ENCODE results near the gene RASSF6.
"Not testable (repeated sequence)": the region's sequence is repeated elsewhere in the genome, so short reads cannot be mapped to it uniquely, and the experiment has no call there.

The RASSF6 gene

GRCh38 chr4:73631565-73632226 is 11.5 kb upstream of the RASSF6 start:
- no peak overlapping the region for H3K27ac ChIP-seq
- no peak for TF ChIP-seq ZFX (IDR thresholded peaks at IDR 0.05; ENCODE audit: borderline replicate concordance)
- no peak for TF ChIP-seq CTCF (IDR thresholded peaks at IDR 0.05)

GRCh38 chr4:73628834-73629233 is 8.6 kb upstream of the RASSF6 start:
- not testable (repeated sequence) for H3K27ac ChIP-seq

- H3K27ac ChIP-seq: no peak overlapping the region
- no peak for TF ChIP-seq ZFX (IDR thresholded peaks at IDR 0.05; ENCODE audit: borderline replicate concordance)
- no peak for TF ChIP-seq CTCF (IDR thresholded peaks at IDR 0.05)
Measured at GRCh38 chr4:73621357-73621756, 1.1 kb upstream of the RASSF6 start.

- no peak overlapping the region for H3K27ac ChIP-seq
- TF ChIP-seq CTCF (IDR thresholded peaks at IDR 0.05) (no peak), ZFX (IDR thresholded peaks at IDR 0.05; ENCODE audit: borderline replicate concordance) (no peak)
Measured at GRCh38 chr4:73619346-73619745, 890 bp downstream of the RASSF6 start.

- H3K27ac ChIP-seq: no peak overlapping the region
- TF ChIP-seq ZFX (IDR thresholded peaks at IDR 0.05; ENCODE audit: borderline replicate concordance): no peak
- no peak for TF ChIP-seq CTCF (IDR thresholded peaks at IDR 0.05)
Measured at GRCh38 chr4:73617256-73617655, 3.0 kb downstream of the RASSF6 start.

GRCh38 chr4:73615613-73616012 is 4.6 kb downstream of the RASSF6 start:
- no peak overlapping the region for H3K27ac ChIP-seq
- TF ChIP-seq ZFX (IDR thresholded peaks at IDR 0.05; ENCODE audit: borderline replicate concordance): no peak
- TF ChIP-seq CTCF (IDR thresholded peaks at IDR 0.05): 0 out of 2 replicates have a peak, but pooled peaks have one; percentile 13

GRCh38 chr4:73614311-73614867 is 5.8 kb downstream of the RASSF6 start:
- TF ChIP-seq CTCF (IDR thresholded peaks at IDR 0.05): no peak
- TF ChIP-seq ZFX (IDR thresholded peaks at IDR 0.05; ENCODE audit: borderline replicate concordance): no peak
- H3K27ac ChIP-seq: no peak overlapping the region

- H3K27ac ChIP-seq: no peak overlapping the region
- no peak for TF ChIP-seq ZFX (IDR thresholded peaks at IDR 0.05; ENCODE audit: borderline replicate concordance)
- no peak for TF ChIP-seq CTCF (IDR thresholded peaks at IDR 0.05)
Measured at GRCh38 chr4:73613130-73613529, 7.1 kb downstream of the RASSF6 start.
